Gastrocnemius medialis (tissue), 4 donors: Measurements from ENCODE around the gene SLC30A5.

ENCODE experiments used
- POLR2A ChIP-seq, 2 donors: fragments of 450-650 bp; IDR thresholded peaks; one replicate each; pipeline ENCODE4 v1.6.1; 2017; ENCODE audit warnings: antibody characterized with exemption in 2 of 2, mild to moderate bottlenecking in 2 of 2, moderate library complexity in 2 of 2
- TF ChIP-seq, protein P1 (sequence below), 5 experiments: fragments of 450-650 bp in 3 of 5; fragments of 200-600 bp in 2 of 5; sonication (generic) in 2 of 5; IDR thresholded peaks in 4 of 5; conservative IDR thresholded peaks in 1 of 5; 1 replicate in 4 of 5; 2 replicates in 1 of 5; pipeline ENCODE4 v1.5.1; 2016 to 2019; ENCODE audit warnings: antibody characterized with exemption in 5 of 5, mild to moderate bottlenecking in 3 of 5, moderate library complexity in 3 of 5

DNA sequence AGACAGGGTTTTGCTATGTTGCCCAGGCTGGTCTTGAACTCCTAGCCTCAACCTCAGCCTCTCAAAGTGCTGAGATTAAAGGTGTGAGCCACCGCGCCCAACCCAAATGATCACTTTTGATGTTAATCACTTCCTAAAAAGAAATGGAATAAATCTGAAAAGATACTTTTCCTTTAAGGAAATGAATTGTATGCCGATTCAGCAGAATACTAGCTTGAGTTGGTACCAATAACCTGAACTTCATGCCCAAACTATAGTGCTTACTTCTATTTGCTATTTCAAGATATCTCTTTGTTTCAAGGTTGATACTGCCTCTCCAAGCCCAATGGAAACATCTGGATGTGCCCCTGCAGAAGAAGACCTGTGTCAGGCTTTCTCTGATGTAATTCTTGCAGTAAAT, 77.2 kb downstream of the SLC30A5 start:
- TF ChIP-seq, protein P1, sequence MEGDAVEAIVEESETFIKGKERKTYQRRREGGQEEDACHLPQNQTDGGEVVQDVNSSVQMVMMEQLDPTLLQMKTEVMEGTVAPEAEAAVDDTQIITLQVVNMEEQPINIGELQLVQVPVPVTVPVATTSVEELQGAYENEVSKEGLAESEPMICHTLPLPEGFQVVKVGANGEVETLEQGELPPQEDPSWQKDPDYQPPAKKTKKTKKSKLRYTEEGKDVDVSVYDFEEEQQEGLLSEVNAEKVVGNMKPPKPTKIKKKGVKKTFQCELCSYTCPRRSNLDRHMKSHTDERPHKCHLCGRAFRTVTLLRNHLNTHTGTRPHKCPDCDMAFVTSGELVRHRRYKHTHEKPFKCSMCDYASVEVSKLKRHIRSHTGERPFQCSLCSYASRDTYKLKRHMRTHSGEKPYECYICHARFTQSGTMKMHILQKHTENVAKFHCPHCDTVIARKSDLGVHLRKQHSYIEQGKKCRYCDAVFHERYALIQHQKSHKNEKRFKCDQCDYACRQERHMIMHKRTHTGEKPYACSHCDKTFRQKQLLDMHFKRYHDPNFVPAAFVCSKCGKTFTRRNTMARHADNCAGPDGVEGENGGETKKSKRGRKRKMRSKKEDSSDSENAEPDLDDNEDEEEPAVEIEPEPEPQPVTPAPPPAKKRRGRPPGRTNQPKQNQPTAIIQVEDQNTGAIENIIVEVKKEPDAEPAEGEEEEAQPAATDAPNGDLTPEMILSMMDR (IDR thresholded peaks at IDR 0.05 in 4 of 5, conservative IDR thresholded peaks at IDR 0.05 in 1 of 5): no peak
- TF ChIP-seq POLR2A (IDR thresholded peaks at IDR 0.05): no peak
